A549 (cell line): ENCODE results near the gene UFD1.
"Not testable (repeated sequence)": the region's sequence is repeated elsewhere in the genome, so short reads cannot be mapped to it uniquely, and the experiment has no call there.

Source experiments
- EP300 ChIP-seq, 2 experiments: fragments of >200 bp; sonication (Bioruptor Twin); formaldehyde crosslinking; IDR thresholded peaks; 2 replicates in 1 of 2; 3 replicates in 1 of 2; pipeline ENCODE4 v1.6.1; 2016 to 2017
- POLR2A ChIP-seq: IDR thresholded peaks from 2 replicates; pipeline ENCODE4 v1.6.1; 2012; ENCODE audit warnings: mild to moderate bottlenecking, low read length

- TF ChIP-seq POLR2A; EP300 (IDR thresholded peaks at IDR 0.05): not testable (repeated sequence)
Measured at GRCh38 chr22:19436444-19437161, 42.4 kb downstream of the UFD1 start.
